NCI-H1436 treated with DMSO at 0.1 percent for 48 hours (cell line): ENCODE measurements around the gene PLXNA4.

ENCODE experiments used
- DNase-seq: peaks from one replicate; lab custom pipeline; 2025; lab: John Stamatoyannopoulos, UW

The PLXNA4 gene

DNA sequence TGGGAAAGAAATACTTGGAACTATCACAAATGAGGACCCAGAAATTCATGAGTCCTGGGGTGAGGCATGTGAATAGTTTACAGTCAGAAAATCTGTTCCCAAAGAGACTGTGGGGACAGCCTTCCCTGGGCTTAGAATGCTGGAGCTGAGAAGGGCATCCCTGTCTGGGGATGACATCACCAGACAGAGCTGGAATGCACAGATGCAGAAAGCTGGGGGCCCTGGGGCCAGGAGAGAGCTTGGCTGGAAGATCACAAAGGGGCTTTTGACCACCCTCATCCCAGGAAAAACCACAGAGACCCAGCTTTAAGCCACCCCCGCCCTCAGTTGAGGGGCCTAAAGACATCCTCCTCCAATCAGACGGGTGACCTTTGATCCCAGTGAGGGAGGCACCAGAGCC, 264.5 kb downstream of the PLXNA4 start:
- DNase-seq = no peak

DNA sequence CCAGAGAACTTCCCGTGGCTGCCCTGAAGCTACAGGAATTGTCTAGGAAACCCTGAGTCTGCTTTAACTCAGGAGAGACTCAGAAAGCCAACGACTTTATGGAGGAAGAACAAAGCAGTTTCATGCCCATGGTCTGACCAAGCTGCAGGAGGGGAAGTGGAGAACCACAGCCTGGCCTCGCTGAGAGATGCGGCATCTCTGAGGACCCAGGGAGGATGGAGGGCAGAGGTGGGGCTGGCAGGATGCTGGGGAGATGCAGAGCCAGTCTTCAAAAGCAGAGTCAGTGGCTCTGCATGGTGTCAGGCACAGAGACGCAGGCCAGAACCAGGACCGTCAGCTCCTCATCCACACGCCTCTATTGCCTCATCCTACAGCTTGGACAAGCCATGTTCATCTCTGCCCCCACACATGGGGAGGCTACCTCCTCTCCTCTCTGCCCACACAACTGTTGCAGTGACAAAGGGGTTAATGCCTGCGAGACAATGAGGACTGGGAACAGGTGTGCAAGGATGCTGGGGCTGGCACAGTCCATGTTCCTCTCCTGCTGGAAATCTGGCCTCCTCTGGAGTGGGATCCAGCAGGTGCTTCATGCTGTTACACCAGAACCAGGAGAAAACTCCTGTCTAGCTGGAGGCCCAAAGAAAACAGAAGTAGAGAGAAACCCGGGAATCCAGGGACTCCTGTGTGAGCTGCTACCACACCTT, 267.0 kb downstream of the PLXNA4 start:
- no peak for DNase-seq

DNA sequence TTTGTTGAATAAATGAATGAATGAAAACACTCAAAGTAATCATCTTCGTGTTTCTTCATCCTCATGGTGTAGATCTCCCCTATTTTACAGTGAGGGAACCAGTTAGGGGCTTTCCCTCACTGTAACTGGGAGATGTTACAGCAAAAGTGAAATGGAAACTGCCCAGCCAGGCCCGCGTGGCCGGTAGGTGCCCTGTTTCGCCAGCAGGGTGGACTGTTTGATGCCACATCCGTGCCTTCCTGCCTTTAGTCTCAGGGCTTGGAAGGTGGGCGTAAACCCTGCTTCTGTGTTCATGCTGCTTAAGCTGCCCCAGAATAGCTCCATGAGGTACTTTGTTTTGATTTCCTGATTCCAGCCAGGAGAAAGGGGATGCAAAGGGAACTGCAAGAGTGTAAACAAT, 268.8 kb downstream of the PLXNA4 start:
- DNase-seq = no peak

DNA sequence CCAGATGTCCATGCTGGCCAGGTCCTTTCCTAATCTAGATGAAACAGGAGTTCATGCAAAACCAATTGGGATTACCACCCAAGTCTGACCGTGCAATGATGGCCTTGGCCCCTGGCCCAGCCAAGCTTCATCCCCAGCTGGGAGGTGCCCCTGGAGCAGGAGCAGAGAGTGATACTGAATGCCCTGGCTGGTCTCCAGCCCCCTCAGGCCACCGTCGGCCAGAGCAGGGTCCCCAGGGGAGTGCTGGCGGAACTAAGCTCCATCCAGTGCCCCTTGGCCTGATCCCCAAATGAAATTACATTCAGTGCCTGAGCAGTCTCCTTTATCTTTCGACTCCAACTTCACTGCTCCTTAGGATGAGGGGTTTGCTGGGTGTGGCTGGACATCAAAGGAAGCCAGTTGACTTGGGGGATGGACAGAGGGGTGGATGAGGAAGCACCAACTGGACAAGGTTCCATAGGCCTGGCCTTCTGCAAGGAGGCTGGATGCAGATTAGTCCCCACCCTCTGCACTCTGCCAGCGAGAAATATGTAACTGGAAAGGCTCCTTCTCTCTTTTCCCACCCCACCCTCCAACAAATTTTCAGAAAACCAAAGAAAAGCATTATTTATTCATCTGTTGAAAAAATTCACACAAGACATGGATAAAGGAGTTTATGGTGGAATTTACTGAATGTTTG, 275.5 kb downstream of the PLXNA4 start:
- no peak for DNase-seq

GRCh38 chr7:132298790-132299189, 277.5 kb downstream of the PLXNA4 start:
- no peak for DNase-seq

DNA sequence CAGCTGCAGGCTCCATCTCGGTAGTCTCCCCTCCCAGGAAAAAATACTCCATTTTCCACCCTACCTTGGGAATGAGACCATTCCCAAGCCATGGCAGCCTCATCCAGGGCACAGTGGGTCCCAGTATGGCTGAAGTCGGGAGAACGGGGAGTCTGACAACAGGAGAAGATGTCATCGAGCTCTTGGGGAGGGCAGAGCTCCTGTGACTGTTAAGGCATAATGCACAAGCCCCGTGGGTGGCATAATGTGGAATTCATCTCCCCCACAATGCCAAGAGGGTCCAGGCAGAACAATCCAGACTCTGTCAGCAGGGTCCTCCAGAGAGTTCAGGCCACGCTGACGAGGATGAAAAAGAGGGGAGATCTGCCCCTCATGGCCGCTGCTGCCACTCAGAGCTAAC, 279.4 kb downstream of the PLXNA4 start:
- no peak for DNase-seq

DNA sequence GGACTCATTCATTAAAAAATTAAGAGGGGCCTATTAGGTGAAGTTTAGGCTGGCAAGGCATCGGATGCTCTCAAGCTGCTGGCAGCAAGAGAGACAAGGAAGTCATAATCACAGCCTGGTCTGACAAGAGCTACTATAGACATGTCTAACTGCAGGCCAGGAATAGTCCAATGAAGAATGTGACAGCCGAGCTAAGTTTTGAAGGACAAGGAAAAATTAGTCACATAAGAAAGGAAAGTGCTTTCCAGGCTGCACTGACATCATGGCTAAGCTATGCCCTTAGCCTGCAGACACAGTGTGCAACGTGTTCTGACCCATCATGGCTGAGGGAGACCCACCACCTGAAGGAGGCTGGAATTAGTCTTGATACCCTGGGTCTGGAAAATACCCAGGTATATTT, 281.1 kb downstream of the PLXNA4 start:
- DNase-seq = no peak

DNA sequence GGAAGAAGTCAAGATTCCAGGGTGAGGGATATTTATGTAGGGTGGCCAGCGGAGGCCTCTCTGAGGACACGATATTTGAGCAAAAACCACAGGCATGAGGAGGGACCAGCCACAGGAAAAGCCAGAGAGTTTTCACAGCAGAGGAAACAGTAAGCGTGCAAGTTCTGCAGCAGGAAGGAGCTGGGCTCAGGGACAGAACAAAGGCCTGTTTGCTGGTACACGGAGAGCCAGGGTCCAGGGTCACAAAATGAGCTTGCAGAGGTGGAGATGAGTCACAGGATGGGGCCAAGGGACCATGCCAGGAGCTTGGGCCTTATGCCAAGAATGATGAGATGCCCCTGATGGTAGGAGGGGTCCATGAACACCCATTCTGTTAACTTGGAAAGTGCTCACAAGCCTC, 283.5 kb downstream of the PLXNA4 start:
- DNase-seq = no peak

GRCh38 chr7:132291481-132291880, 284.8 kb downstream of the PLXNA4 start:
- DNase-seq = no peak

GRCh38 chr7:132290021-132290420, 286.2 kb downstream of the PLXNA4 start:
- DNase-seq = no peak

DNA sequence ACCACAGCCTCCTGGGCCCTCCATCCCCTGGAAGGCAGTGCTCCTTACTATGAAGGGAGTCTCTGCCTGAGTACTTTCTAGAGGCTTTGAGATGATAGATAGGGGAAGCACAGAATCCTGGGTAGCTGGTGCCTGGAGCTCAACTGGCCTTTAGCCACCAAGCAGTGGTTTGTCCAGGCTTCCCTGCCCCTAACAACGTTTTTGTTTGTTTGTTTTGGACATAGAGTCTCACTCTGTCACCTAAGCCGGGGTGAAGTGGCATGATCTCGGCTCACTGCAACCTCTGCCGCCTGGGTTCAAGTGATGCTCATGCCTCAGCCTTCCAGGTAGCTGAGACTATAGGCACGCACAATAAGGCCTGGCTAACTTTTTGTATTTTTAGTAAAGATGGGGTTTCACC, 289.4 kb downstream of the PLXNA4 start:
- no peak for DNase-seq

GRCh38 chr7:132280335-132280734, 295.9 kb downstream of the PLXNA4 start:
- no peak for DNase-seq

DNA sequence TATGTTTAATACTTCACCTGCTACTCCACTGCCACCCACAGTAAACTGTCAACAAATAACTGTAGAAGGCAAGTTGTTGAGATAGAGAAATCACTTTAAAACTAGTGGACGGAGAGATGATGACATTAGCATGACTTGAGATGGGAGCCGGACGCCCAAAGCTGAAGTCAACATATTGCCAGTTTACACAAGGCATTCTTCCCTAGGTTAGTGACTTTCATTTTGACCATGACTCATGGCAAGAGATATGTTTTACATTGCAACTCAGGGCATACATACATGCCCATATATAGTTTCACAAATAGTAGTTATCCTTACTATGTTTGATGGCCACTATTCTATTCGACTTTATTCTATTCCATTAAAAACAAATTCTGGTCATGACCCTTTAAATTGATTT, 296.6 kb downstream of the PLXNA4 start:
- no peak for DNase-seq

DNA sequence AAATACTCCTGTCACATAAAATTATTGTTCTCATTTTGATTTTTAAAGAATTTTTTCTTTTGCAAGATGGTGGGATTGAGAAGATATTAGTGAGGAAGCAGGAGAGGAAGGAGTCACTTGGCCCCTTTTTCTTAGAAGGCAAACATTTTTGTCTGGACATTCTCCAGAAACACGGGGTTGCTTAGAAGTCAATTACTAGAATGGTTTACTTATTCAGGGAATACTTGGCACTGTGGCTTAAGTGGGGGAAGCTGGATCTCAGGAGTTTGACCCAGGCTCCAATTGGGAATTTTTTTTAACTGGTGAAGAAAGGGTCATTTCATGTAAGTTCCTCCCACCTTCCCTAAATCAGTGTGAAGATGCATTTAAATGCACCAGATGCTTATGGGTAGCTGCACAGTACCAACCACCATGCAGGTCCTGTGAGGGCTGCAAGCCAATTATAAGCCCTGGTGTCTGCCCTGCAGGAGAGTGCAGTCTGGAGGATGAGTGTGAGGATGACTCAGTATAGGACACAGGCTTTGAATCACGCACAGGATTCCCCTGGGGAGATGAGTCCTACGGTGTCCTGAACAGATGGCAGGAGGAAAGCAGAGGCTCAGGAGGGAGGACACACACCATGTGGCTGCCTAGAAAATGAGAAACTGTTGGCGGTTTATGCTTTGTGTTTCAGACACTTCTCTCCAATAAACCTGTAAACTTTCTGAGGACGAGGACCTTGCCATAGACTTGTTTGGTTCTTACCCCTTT, 299.1 kb downstream of the PLXNA4 start:
- DNase-seq = no peak

- no peak for DNase-seq
Observed at GRCh38 chr7:132276234-132276630, 300.0 kb downstream of the PLXNA4 start.

DNA sequence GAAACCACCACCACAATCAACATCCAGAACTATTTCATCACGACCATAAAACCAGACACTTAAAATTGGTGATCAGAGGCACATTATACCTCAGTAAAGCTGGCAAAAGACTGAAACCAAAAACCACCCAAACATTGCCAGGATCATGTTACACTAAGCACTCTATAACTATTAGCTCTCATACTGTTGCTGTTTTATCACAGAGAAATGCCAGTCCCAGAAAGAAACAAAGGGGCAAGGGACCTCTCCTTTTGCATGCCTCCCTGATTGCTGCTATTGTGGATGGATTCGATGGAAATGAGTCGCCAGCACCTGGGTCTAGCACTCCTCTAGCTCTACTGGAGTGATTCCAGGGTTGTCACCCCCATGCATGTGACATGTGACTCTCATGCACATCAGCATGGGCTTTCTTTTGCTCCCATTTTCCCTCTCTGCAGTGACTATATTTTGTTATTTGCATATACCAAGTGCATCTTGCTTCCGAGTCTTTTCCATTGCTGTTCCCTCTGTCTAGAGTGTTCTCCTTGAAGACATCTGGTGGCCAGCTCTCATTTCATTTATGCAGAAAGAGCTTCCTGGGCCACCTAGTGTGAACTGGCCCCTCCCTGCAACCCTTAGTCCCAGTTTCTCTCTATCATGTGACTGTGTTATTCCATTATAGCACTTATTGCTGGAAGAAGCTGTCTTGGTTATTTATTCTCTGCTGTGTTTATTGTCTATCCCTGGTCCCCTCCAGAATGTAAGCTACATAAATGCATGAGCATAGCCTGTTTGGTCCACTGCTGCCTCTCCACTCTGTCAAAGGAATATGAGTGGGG, 300.6 kb downstream of the PLXNA4 start:
- DNase-seq = no peak

- no peak for DNase-seq
Observed at GRCh38 chr7:132272763-132273371, 303.4 kb downstream of the PLXNA4 start.

- no peak for DNase-seq
Observed at GRCh38 chr7:132270517-132270916, 305.8 kb downstream of the PLXNA4 start.

GRCh38 chr7:132269718-132270117, 306.6 kb downstream of the PLXNA4 start:
- DNase-seq = no peak

- DNase-seq = no peak
Observed at GRCh38 chr7:132263151-132263550, 313.1 kb downstream of the PLXNA4 start.

GRCh38 chr7:132262160-132262470, 314.2 kb downstream of the PLXNA4 start:
- DNase-seq = no peak
